Panc1 (cell line): ENCODE data around the gene PSMA6. TPM values are rescaled to one million over a fixed set of nuclear protein-coding genes. Genes with fewer than 3 reads are reported as not detected.
"Not testable (repeated sequence)": the region's sequence is repeated elsewhere in the genome, so short reads cannot be mapped to it uniquely, and the experiment has no call there.

Experiments
- ATAC-seq: fragments of 200-7000 bp; cut with Tn5 transposase; 2 replicates; pipeline ENCODE4 v1.9.1; 2020; ENCODE audit warnings: mild to moderate bottlenecking, moderate library complexity
- BruUV-seq: library from RNA; stranded (reverse); fragments of 400-500 nt; replicated peaks from 2 replicates; lab custom pipeline; 2021; lab: Mats Ljungman, UMichigan
- CTCF ChIA-PET: fragments of 300-600 bp; sonication (Branson Sonifier 250); formaldehyde crosslinking; loops from one replicate; lab custom pipeline; 2022; ENCODE audit warnings: antibody characterized with exemption; lab: Charles Lee
- POLR2A ChIA-PET: fragments of 300-600 bp; sonication (Branson Sonifier 250); formaldehyde crosslinking; loops from one replicate; lab custom pipeline; 2022; ENCODE audit warnings: antibody characterized with exemption; lab: Charles Lee
- DNase-seq: peaks from one replicate; pipeline ENCODE4 v3.0.0-alpha.2; 2010; ENCODE audit warnings: low read depth, low spot score
- H3K27ac ChIP-seq: 2 replicates; pipeline ENCODE4 v1.5.1; 2011; ENCODE audit warnings: mild to moderate bottlenecking, low read length, inconsistent platforms
- H3K27me3 ChIP-seq: fragments of 200-500 bp; sonication (Bioruptor generic); 2 replicates; pipeline ENCODE4 v1.6.0; 2014; ENCODE audit warnings: low read length, inconsistent platforms; ENCODE audit not compliant: control insufficient read depth, insufficient read depth
- H3K36me3 ChIP-seq: fragments of 200-500 bp; sonication (Bioruptor generic); 2 replicates; pipeline ENCODE4 v1.5.1; 2014; ENCODE audit warnings: inconsistent platforms, mild to moderate bottlenecking, low read length, moderate library complexity; ENCODE audit not compliant: control insufficient read depth, insufficient read depth
- H3K4me1 ChIP-seq: 2 replicates; pipeline ENCODE4 v1.5.1; 2011; ENCODE audit warnings: inconsistent platforms, mild to moderate bottlenecking, low read length, moderate library complexity; ENCODE audit not compliant: control insufficient read depth, insufficient read depth
- H3K4me3 ChIP-seq, 2 experiments: 2 replicates each; pipeline ENCODE4 v1.5.1; 2011 to 2012; ENCODE audit warnings: low read depth in 2 of 2, low read length in 2 of 2, mild to moderate bottlenecking in 2 of 2, inconsistent platforms in 1 of 2, moderate library complexity in 1 of 2
- H3K9me3 ChIP-seq: fragments of 200-500 bp; sonication (Bioruptor generic); 2 replicates; pipeline ENCODE4 v1.5.1; 2014; ENCODE audit warnings: low read depth, mild to moderate bottlenecking, inconsistent platforms, low read length, moderate library complexity; ENCODE audit not compliant: control insufficient read depth, insufficient read depth
- POLR2AphosphoS5 ChIP-seq: IDR thresholded peaks from 2 replicates; pipeline ENCODE4 v1.6.1; 2012; ENCODE audit warnings: mild to moderate bottlenecking, low read depth, low read length, moderate library complexity
- REST ChIP-seq, 2 experiments: IDR thresholded peaks; 2 replicates each; pipeline ENCODE4 v1.6.1; 2011 to 2012; ENCODE audit warnings: low read depth in 2 of 2, control low read depth in 1 of 2, low read length in 1 of 2, mild to moderate bottlenecking in 1 of 2, moderate library complexity in 1 of 2; ENCODE audit not compliant: insufficient read depth in 1 of 2
- SIN3A ChIP-seq: IDR thresholded peaks from 2 replicates; pipeline ENCODE4 v1.6.1; 2012; ENCODE audit warnings: low read depth, mild to moderate bottlenecking, low read length, moderate library complexity, borderline replicate concordance; ENCODE audit not compliant: insufficient read depth
- TCF7L2 ChIP-seq: IDR thresholded peaks from 2 replicates; pipeline ENCODE4 v1.6.1; 2011; ENCODE audit warnings: mild to moderate bottlenecking, low read depth, low read length, inconsistent platforms
- in situ Hi-C: cut with HindIII; loops from 2 replicates; pipeline ENCODE4 v1.10.0; 2016; ENCODE audit warnings: low sequenced_read_pairs, low pct_unique_long_range_greater_than_20kb
- intact Hi-C: fragments of 100-400 bp; cut with micrococcal nuclease; formaldehyde crosslinking; loops from one replicate; pipeline ENCODE4 v1.10.0; 2022; ENCODE audit not compliant: unreplicated experiment
- total RNA-seq: library from RNA; stranded (reverse); gene quantifications from one replicate; pipeline ENCODE4 v1.2.1, GENCODE V29; 2021; ENCODE audit not compliant: unreplicated experiment
- TF ChIP-seq, protein P1 (sequence below): fragments of 450-650 bp; IDR thresholded peaks from 2 replicates; pipeline ENCODE4 v1.5.1; 2017; ENCODE audit warnings: mild to moderate bottlenecking

Gene PSMA6
- total RNA-seq, 1 experiment from 2014 or later, result 197 TPM

GRCh38 chr14:35355981-35356841, 64.0 kb downstream of the PSMA6 start:
- POLR2A ChIA-PET, result interaction anchor here (0.5 kb wide), 1 partner anchor 46 kb away, joined by 13 read pairs; no protein-coding TSS in a partner anchor
- no TSS peak for BruUV-seq
- Histone ChIP-seq H3K4me3 (no peak overlapping the region), H3K4me1 (peaks cover 23% of the 10 kb centered on the region), H3K27ac (peak overlapping the region; percentile 45; the same call in 1 of the 2 replicates), H3K27me3 (no peaks in the 10 kb centered on the region), H3K36me3 (no peaks in the 10 kb centered on the region), H3K9me3 (no peaks in the 10 kb centered on the region)
- ATAC-seq (peak; percentile 27), DNase-seq (no peak)
- TF ChIP-seq TCF7L2, result no peak
- TF ChIP-seq, protein P1, sequence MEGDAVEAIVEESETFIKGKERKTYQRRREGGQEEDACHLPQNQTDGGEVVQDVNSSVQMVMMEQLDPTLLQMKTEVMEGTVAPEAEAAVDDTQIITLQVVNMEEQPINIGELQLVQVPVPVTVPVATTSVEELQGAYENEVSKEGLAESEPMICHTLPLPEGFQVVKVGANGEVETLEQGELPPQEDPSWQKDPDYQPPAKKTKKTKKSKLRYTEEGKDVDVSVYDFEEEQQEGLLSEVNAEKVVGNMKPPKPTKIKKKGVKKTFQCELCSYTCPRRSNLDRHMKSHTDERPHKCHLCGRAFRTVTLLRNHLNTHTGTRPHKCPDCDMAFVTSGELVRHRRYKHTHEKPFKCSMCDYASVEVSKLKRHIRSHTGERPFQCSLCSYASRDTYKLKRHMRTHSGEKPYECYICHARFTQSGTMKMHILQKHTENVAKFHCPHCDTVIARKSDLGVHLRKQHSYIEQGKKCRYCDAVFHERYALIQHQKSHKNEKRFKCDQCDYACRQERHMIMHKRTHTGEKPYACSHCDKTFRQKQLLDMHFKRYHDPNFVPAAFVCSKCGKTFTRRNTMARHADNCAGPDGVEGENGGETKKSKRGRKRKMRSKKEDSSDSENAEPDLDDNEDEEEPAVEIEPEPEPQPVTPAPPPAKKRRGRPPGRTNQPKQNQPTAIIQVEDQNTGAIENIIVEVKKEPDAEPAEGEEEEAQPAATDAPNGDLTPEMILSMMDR, result no peak
- no peak for TF ChIP-seq POLR2AphosphoS5
- no peak for TF ChIP-seq REST (IDR thresholded peaks at IDR 0.05; ENCODE audit: insufficient read depth in 1 of 2, low read depth in 2 of 2, low read length in 1 of 2)
- TF ChIP-seq SIN3A, result no peak
- in situ Hi-C loops (no loop called here), intact Hi-C loops (no loop called here)
- CTCF ChIA-PET, result interaction anchor here (0.6 kb wide), 2 partner anchors 41 to 53 kb away, joined by 4 read pairs; no protein-coding TSS in a partner anchor

GRCh38 chr14:35359655-35360054, 67.5 kb downstream of the PSMA6 start:
- ATAC-seq, H3K9me3 ChIP-seq, H3K27ac ChIP-seq, DNase-seq, H3K4me3 ChIP-seq, H3K36me3 ChIP-seq, H3K27me3 ChIP-seq, in situ Hi-C loops, POLR2A ChIA-PET, BruUV-seq, intact Hi-C loops: not testable (repeated sequence)
- peaks cover 19% of the 10 kb centered on the region for H3K4me1 ChIP-seq
- CTCF ChIA-PET, result interaction anchor here (0.7 kb wide), 1 partner anchor 30 kb away, joined by 7 read pairs; no protein-coding TSS in a partner anchor

DNA sequence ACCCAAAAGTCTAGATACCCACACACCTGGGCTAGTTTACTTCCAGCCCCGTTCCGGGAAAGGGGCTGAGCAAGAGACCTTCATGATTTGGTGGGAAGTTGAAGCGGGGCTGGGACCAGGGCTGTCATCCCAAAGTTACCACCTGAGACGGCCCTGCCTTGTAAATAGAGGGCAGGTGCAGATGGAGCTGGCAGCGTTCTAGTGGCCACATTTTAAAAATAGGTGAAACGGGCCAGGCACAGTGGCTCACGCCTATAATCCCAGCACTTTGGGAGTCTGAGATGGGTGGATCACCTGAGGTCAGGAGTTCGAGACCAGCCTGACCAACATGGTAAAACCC, 68.9 kb downstream of the PSMA6 start:
- intact Hi-C loops (no loop called here), in situ Hi-C loops (no loop called here)
- Histone ChIP-seq H3K36me3 (no peaks in the 10 kb centered on the region), H3K4me3 (no peak overlapping the region), H3K27ac (no peak overlapping the region), H3K4me1 (peaks cover 30% of the 10 kb centered on the region), H3K9me3 (no peaks in the 10 kb centered on the region), H3K27me3 (no peaks in the 10 kb centered on the region)
- DNase-seq (no peak), ATAC-seq (no peak)
- TF ChIP-seq REST (IDR thresholded peaks at IDR 0.05; ENCODE audit: insufficient read depth in 1 of 2, low read depth in 2 of 2, low read length in 1 of 2) (no peak), SIN3A (no peak), POLR2AphosphoS5 (no peak), TCF7L2 (no peak)
- TF ChIP-seq, protein P1, result no peak
- CTCF ChIA-PET, result no interaction called here
- BruUV-seq, result no TSS peak
- POLR2A ChIA-PET, result no interaction called here
